HG03565 (cell line): ENCODE data around the gene MYBPC3.

Source experiments
- ATAC-seq: cut with Tn5 transposase; IDR thresholded peaks from one replicate; pipeline ENCODE4 v1.9.1; 2021; ENCODE audit warnings: mild to moderate bottlenecking, moderate library complexity; ENCODE audit not compliant: unreplicated experiment

The MYBPC3 gene

DNA sequence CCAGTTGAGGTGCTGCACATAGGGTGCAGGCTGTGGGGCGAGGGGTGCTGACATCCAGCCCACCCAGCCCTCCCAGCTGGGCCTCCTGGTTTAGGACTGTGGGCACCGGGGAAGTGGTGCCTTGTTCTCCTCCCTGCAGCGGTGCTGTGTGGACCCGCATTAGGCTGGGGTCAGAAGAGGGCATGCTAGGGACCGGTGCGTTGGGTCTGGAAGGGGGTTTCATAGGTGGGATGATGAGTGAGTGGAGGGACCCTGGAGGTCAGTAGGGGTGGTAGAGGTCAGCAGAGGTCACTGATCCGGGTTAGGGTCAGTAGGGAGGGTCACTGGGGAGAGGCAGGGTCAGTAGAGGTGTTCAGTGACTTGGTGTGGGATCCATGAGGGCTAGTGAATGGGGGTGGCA lies 6.7 kb upstream of the MYBPC3 start:
- ATAC-seq: no peak

- no peak for ATAC-seq
Measured at GRCh38 chr11:47358731-47359051, 6.2 kb upstream of the MYBPC3 start.

DNA sequence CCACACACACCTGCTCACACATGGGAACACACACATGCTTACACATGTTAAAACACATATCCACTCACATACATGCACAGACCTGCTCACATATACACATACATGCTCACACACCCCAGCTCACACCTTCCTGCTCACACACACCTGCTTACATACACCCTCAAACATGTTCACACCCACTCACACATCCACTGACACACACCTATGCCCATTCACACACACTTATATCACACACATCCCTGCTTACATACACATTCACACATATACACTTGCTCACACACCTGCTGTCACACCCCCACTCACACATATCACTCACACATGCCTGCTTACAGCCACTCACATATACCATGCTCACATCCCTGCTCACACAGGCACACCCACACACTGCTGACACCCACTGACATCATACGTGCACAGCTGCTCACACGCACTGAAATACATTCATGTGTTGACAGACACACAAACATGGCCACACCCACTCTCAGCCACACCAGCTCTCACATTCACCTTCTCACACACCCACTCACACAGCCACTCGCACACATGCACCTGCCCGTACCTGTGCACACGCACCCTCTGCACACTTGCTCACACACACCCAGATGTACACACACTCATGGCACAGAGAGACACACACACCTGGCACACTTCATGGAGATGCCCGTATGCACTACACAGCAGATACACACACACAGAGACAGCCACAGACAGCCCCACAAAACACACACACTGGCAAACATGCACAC lies 5.7 kb upstream of the MYBPC3 start:
- no peak for ATAC-seq

- no peak for ATAC-seq
Measured at GRCh38 chr11:47356998-47357329, 4.5 kb upstream of the MYBPC3 start.

- no peak for ATAC-seq
Measured at GRCh38 chr11:47356129-47356997, 3.9 kb upstream of the MYBPC3 start.

DNA sequence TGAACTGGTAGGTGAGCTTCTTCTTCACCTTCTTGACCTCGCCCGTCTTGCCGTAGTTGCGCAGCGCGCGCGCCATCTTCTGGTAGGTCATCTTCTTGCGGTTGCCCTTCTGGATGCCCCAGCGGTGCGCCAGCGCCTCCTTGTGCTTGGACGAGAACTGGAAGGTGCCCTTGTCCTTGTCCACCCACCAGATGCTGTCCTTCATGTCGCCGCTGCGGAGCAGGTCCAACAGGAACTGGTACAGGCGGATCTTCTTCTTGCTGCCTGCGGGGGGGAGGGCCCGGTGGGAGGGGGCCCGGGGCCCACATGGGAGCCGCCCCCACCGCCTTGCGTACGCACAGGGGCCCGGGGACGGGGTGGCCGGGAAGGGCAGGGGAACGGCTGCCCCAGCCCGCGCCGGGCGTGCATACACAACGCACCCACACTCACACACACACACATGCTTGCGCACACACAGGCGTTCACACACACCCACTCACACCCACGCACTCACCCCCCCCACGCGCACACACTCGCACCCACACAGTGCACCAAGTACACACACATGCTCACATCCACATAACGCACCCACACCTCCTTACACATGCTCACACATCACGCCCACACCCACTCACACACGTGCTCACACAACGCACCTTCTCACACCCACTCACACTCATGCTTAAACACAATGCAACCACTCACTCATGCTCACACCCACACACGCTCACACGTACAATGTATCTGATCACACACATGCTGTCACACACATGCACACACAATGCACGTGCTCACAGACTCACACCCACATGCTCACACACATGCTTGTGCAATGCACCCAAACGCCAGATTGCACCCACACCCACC lies 3.0 kb upstream of the MYBPC3 start:
- no peak for ATAC-seq

DNA sequence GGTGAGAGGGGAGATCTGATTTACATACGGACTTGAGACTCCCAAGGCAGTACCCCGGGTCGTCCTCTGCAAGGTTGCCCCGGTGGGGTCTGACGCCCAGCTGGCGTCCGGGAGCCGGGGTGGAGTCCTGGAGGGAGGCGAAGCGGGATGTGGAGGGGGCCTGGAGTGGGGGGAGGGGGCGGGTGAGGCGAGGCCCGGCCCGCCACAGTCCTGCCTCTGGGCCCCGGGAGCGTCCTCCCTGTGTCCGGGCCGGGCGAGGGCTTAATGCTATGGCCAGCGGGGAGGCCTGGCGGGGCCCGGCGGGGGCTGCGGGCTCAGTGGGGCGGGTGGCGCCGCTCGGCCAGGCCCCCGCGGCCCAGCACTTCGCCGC lies 2.4 kb upstream of the MYBPC3 start:
- no peak for ATAC-seq

DNA sequence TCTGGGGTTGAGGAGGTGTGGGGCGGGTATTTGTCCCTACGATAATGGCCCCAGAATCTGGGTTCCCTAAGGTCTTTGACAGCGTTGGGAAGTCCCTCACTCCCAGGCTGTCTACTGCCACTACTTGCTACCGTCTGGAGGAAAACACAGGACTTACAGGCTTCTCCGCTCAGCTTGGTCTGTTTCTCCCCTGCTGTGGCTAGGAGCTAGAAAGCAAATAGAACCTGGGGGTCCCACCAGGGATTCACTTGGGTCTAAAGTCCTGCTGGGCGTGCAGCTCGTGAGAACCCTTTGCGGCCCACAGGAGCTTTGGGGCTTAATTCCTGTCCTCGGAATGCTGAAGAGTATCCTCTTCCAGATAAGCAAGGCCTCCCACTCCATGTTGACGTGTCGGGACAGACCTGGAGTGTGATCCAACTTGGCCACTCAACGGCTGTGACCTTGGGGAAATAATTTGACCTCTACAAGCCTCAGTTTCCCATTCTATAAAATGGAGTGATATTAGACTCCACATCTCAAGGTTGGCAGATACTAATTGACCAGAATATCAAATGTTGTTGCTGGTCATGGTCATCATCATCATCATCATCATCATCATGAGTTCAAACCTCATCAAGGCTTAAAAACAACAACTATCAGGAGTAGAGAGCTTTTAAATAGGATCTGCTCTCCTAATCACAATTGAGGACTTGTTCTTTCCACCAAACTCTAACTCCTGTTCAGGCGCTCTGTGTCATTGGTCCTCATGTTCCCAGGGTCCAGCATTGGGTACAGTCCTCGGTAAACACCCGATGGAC lies 1.7 kb upstream of the MYBPC3 start:
- no peak for ATAC-seq

DNA sequence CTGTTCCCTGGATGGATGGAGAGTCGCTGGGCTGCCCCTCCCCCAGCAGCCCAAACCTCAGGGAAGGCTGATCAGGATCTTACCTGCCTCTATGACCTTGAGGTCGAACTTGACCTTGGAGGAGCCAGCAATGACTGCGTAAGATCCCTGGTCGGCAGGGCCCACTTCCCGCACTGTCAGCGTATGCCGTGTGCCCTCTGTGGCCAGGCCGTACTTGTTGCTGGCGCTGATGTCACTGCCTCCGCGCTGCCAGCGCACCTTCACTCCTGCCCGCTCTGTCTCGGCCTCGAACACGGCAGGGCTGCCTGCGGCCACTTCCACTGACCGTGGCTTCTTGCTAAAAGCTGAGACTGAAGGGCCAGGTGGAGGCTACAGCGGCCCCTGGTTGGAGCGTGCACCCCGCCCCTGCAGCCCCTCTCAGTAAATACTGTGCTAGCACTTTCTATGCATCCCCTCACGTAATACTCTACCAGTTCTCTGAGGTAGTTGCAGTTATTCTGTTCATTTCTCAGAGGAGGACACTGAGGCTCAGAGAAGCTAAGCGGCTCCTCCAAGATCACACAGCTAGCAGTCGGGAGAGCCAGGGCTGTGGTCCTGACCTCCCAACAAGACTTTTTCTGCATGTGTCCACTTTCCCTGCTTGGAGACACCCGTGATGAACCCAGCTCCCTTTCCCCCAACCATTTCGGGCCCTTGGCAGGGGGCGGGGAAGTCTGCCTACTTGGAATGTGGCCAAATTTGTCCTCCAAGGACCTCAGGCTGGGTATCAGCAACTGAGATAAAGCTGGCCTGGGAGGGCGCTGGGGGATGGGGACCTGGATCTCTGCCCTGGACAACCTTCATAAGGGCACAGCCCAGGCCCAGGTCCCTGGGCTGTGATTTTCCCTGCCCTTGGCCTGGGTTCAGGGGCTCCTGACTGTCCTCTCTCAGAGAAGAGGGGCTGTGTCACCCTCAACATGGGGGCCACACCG lies 1.1 kb downstream of the MYBPC3 start:
- no peak for ATAC-seq

GRCh38 chr11:47350315-47350714 lies 2.2 kb downstream of the MYBPC3 start:
- no peak for ATAC-seq

GRCh38 chr11:47349521-47350095 lies 2.9 kb downstream of the MYBPC3 start:
- no peak for ATAC-seq

DNA sequence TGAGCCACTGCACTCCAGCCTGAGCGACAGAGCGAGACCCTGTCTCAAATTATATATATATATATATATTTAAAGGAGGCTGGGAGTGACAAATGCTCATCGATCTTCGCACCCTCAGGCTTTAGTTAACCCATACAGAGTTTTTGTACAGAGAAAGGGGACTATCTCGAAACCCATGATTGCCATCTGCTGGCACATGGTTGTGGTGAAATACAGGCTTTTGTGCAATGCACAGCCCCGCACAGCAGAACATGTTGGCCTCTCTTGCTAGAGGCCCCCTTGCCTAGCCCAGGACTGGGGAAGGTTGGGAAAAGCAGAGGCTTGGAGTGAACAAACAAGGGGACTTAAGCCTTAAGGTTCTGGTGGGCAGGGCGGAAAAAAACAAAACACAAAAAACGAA lies 3.6 kb downstream of the MYBPC3 start:
- no peak for ATAC-seq

DNA sequence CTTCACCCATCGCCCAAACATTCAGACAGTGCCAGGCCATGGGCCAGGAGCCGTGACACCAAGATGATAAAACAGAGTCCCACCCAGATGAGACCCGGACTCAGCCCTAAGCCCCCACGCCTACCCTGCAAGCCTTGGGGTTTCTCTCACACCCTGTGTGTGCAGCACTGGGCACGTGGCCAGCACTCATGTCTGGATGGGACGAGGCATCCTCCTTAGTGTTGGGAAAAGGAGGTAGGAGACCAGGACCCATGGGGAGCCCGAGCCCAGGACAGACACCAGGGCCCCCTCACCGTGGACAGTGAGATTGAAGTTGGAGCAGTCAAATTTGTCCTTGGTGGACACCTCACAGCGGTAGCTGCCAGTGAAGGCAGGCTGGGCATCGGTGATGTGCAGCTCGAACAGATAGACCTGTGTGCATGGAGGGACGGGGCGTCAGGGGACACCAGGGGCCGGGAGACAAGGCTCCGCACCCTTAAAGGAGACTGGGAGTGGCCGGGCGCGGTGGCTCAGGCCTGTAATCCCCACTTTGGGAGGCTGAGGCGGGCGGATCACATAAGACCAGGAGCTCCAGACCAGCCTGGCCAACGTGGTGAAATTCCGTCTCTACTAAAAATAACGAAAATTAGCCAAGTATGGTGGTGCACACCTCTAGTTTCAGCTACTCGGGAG lies 4.2 kb downstream of the MYBPC3 start:
- ATAC-seq: no peak

- ATAC-seq: no peak
Measured at GRCh38 chr11:47347137-47347536, 5.4 kb downstream of the MYBPC3 start.

- ATAC-seq: no peak
Measured at GRCh38 chr11:47345890-47346563, 6.5 kb downstream of the MYBPC3 start.

GRCh38 chr11:47342854-47343253 lies 9.6 kb downstream of the MYBPC3 start:
- no peak for ATAC-seq

GRCh38 chr11:47342036-47342803 lies 10.3 kb downstream of the MYBPC3 start:
- ATAC-seq: no peak
